Measurements from ENCODE around the gene MYO3B. TPM values are rescaled to one million over a fixed set of nuclear protein-coding genes. Genes with fewer than 3 reads are reported as not detected.

The MYO3B gene
- total RNA-seq, 1 experiment from 2014 or later = 0.52 TPM

DNA sequence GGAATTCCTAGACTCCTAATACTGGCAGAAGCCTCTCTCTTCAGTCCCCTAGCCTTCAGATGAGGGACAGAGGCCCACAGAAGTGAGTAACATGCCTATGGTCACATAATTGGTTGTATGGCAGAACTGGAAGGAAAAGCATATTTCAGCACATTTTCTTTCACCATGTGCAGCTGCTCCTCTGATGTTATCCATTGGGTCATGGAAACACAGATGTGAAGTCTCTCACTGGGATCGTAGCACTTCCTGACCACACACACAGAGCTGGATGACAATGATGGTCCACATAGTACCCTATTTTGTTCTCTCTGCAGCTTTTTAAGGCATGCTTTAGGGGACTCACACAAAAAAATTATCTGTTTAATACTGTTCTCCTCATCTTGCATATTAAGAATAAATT, 24.5 kb downstream of the MYO3B start:
- intact Hi-C loops (cut with micrococcal nuclease; ENCODE audit: unreplicated experiment) = no loop called here

DNA sequence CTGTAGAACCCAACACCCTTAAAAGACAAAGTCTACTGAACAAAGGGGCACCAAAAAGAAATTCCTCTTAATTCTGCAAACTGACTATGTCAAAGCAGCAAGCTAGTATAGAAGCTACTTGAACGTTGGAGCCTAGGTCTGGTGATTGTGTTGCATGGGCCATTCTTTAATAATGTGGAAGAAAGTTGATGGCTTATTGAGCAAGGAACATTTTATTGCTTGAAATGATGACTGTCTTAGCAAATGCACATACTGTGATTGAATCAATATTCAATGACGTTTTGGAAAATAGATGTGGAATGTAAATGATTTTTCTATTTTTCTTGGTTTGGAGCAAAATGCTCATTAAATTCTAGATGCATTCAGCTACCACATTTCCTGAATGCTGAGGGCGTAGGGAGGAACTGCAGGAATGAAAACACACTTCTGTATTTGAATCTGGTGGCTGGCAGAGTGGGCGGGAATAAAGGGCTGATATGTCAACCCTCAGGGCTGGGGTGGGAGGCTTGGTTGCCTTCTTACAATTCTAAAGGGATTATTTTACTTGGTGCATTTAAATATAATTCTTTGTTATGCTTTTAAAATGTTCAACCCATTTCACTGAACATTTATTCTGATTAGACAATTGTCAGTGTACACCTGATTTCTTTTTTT, 26.5 kb downstream of the MYO3B start:
- H3K27ac ChIP-seq (ENCODE audit: low read depth, low read length, poor library complexity, severe bottlenecking) = no peak overlapping the region
- no peak overlapping the region for H3K4me3 ChIP-seq (ENCODE audit: low read depth, low read length, poor library complexity, severe bottlenecking)
- intact Hi-C loops (cut with micrococcal nuclease; ENCODE audit: unreplicated experiment) = no loop called here
- no peaks in the 10 kb centered on the region for H3K36me3 ChIP-seq (ENCODE audit: insufficient read depth, low read length, poor library complexity, severe bottlenecking)
- ChIA-PET CTCF (no interaction called here), POLR2A (ENCODE audit: low non-redundant PET) (interaction anchor here (0.6 kb wide), 1 partner anchor 109 kb away, joined by 3 read pairs; no protein-coding TSS in a partner anchor)
- no TSS peak for BruUV-seq (replicated peaks)
- DNase-seq (ENCODE audit: low spot score) = no peak
- no peaks in the 10 kb centered on the region for H3K9me3 ChIP-seq (ENCODE audit: low read depth, low read length, poor library complexity, severe bottlenecking)
- H3K27me3 ChIP-seq (replicated peaks; ENCODE audit: insufficient read depth, low read depth, low read length, poor library complexity) = no peaks in the 10 kb centered on the region
- no peaks in the 10 kb centered on the region for H3K4me1 ChIP-seq (ENCODE audit: insufficient read depth, low read length, poor library complexity, severe bottlenecking)
- TF ChIP-seq, protein P1, sequence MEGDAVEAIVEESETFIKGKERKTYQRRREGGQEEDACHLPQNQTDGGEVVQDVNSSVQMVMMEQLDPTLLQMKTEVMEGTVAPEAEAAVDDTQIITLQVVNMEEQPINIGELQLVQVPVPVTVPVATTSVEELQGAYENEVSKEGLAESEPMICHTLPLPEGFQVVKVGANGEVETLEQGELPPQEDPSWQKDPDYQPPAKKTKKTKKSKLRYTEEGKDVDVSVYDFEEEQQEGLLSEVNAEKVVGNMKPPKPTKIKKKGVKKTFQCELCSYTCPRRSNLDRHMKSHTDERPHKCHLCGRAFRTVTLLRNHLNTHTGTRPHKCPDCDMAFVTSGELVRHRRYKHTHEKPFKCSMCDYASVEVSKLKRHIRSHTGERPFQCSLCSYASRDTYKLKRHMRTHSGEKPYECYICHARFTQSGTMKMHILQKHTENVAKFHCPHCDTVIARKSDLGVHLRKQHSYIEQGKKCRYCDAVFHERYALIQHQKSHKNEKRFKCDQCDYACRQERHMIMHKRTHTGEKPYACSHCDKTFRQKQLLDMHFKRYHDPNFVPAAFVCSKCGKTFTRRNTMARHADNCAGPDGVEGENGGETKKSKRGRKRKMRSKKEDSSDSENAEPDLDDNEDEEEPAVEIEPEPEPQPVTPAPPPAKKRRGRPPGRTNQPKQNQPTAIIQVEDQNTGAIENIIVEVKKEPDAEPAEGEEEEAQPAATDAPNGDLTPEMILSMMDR (conservative IDR thresholded peaks at IDR 0.05; ENCODE audit: low read depth, low read length) = no peak
- TF ChIP-seq EZH2 (IDR thresholded peaks at IDR 0.05; ENCODE audit: borderline replicate concordance, low read depth, low read length, poor library complexity, severe bottlenecking) = no peak

More for the DNA sequence above, 24.5 kb downstream of the MYO3B start:
- ChIA-PET CTCF (no interaction called here), POLR2A (ENCODE audit: low non-redundant PET) (no interaction called here)
- H3K27me3 ChIP-seq (replicated peaks; ENCODE audit: insufficient read depth, low read depth, low read length, poor library complexity) = no peaks in the 10 kb centered on the region
- H3K9me3 ChIP-seq (ENCODE audit: low read depth, low read length, poor library complexity, severe bottlenecking) = no peaks in the 10 kb centered on the region
- TF ChIP-seq EZH2 (IDR thresholded peaks at IDR 0.05; ENCODE audit: borderline replicate concordance, low read depth, low read length, poor library complexity, severe bottlenecking) = no peak
- TF ChIP-seq, protein P1 (conservative IDR thresholded peaks at IDR 0.05; ENCODE audit: low read depth, low read length) = no peak
- H3K4me3 ChIP-seq (ENCODE audit: low read depth, low read length, poor library complexity, severe bottlenecking) = no peak overlapping the region
- DNase-seq (ENCODE audit: low spot score) = no peak
- H3K27ac ChIP-seq (ENCODE audit: low read depth, low read length, poor library complexity, severe bottlenecking) = no peak overlapping the region
- H3K36me3 ChIP-seq (ENCODE audit: insufficient read depth, low read length, poor library complexity, severe bottlenecking) = no peaks in the 10 kb centered on the region
- no peaks in the 10 kb centered on the region for H3K4me1 ChIP-seq (ENCODE audit: insufficient read depth, low read length, poor library complexity, severe bottlenecking)
- BruUV-seq (replicated peaks) = no TSS peak

DNA sequence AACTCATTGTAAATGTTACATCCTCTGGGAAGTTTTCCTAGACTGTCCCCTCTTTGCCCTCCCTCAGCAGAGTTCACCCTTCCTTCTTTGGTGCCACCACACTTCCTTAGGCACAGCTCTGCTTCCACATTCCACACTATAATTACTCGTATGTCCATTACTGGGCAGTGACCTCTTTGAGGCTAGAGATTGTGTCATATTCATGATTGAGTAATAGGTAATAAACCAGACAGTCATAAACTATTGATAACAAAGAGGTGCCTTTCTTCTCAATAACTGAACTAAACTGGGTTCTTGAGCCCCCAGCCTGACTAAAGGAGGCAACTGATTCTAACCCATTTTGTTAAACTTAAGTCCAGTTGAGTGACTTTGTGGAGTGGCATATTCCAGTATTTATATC, 28.3 kb downstream of the MYO3B start:
- Histone ChIP-seq H3K27me3 (replicated peaks; ENCODE audit: insufficient read depth, low read depth, low read length, poor library complexity) (no peaks in the 10 kb centered on the region), H3K36me3 (ENCODE audit: insufficient read depth, low read length, poor library complexity, severe bottlenecking) (no peaks in the 10 kb centered on the region), H3K27ac (ENCODE audit: low read depth, low read length, poor library complexity, severe bottlenecking) (no peak overlapping the region), H3K4me3 (ENCODE audit: low read depth, low read length, poor library complexity, severe bottlenecking) (no peak overlapping the region), H3K4me1 (ENCODE audit: insufficient read depth, low read length, poor library complexity, severe bottlenecking) (no peaks in the 10 kb centered on the region), H3K9me3 (ENCODE audit: low read depth, low read length, poor library complexity, severe bottlenecking) (peaks cover 10% of the 10 kb centered on the region)
- ChIA-PET POLR2A (ENCODE audit: low non-redundant PET) (no interaction called here), CTCF (no interaction called here)
- intact Hi-C loops (cut with micrococcal nuclease; ENCODE audit: unreplicated experiment) = no loop called here
- TF ChIP-seq EZH2 (IDR thresholded peaks at IDR 0.05; ENCODE audit: borderline replicate concordance, low read depth, low read length, poor library complexity, severe bottlenecking) = no peak
- TF ChIP-seq, protein P1 (conservative IDR thresholded peaks at IDR 0.05; ENCODE audit: low read depth, low read length) = no peak
- no TSS peak for BruUV-seq (replicated peaks)
- no peak for DNase-seq (ENCODE audit: low spot score)
